ENCODE results near the gene FBXO9. TPM values are rescaled to one million over a fixed set of nuclear protein-coding genes. Genes with fewer than 3 reads are reported as not detected.

Gene FBXO9
- total RNA-seq: 13.4 and 14.7 TPM in 2 replicates

GRCh38 chr6:53065266-53066076, at the start of gene FBXO9:
FBXO9 (plus strand) TSS chr6:53065404; CDS start chr6:53065790, 386 bp downstream.

GRCh38 chr6:53148684-53149083, 83.5 kb downstream of the FBXO9 start, which contains the start of gene GCM1:
GCM1 (minus strand) TSS chr6:53148841; CDS start chr6:53145632, 3,209 bp downstream.

Other genes starting within 250 kb of the FBXO9 start
- gene GSTA5, start 224.6 kb upstream of the FBXO9 start, total RNA-seq: not detected in 2 replicates
- gene GSTA3, start 155.7 kb upstream of the FBXO9 start, total RNA-seq: not detected in 2 replicates
- gene GSTA4, start 70.1 kb upstream of the FBXO9 start, total RNA-seq: 21.2 and 23.8 TPM in 2 replicates
- 6.1 and 6.8 TPM in 2 replicates for gene CILK1, start 3.6 kb upstream of the FBXO9 start, total RNA-seq
- under 0.01 TPM in 1 of 2 replicates, not detected in the other for gene GCM1, start 83.4 kb downstream of the FBXO9 start, total RNA-seq